HCT116 (cell line): ENCODE measurements around the gene KCNK1.

Experiments used
- CEBPB ChIP-seq: IDR thresholded peaks from 2 replicates; pipeline ENCODE4 v1.6.1; 2012; ENCODE audit warnings: low read depth
- EZH2 ChIP-seq: fragments of 200-600 bp; sonication (generic); IDR thresholded peaks from 2 replicates; pipeline ENCODE4 v1.6.1; 2017; ENCODE audit warnings: antibody characterized with exemption, mixed run types
- JUND ChIP-seq: IDR thresholded peaks from 2 replicates; pipeline ENCODE4 v1.6.1; 2012
- POLR2A ChIP-seq: IDR thresholded peaks from 2 replicates; pipeline ENCODE4 v1.7.0; 2011; ENCODE audit warnings: borderline replicate concordance; ENCODE audit not compliant: insufficient read depth, insufficient read length; ENCODE audit errors: extremely low read depth
- POLR2AphosphoS5 ChIP-seq: IDR thresholded peaks from 2 replicates; pipeline ENCODE4 v1.6.1; 2011; ENCODE audit warnings: mild to moderate bottlenecking, low read depth, low read length, moderate library complexity
- REST ChIP-seq: IDR thresholded peaks from 2 replicates; pipeline ENCODE4 v1.6.1; 2012; ENCODE audit warnings: low read depth
- SIN3A ChIP-seq: IDR thresholded peaks from 2 replicates; pipeline ENCODE4 v1.6.1; 2012; ENCODE audit warnings: low read depth
- SP1 ChIP-seq: IDR thresholded peaks from 2 replicates; pipeline ENCODE4 v1.6.1; 2012; ENCODE audit warnings: low read depth
- ZFX ChIP-seq: fragments of 450-650 bp; IDR thresholded peaks from 2 replicates; pipeline ENCODE4 v1.6.1; 2017
- ZNF274 ChIP-seq: fragments of 200-500 bp; sonication (Bioruptor generic); IDR thresholded peaks from 2 replicates; pipeline ENCODE4 v1.6.1; 2014; ENCODE audit warnings: mild to moderate bottlenecking, low read depth, low read length, inconsistent platforms
- TF ChIP-seq, protein P1 (sequence below), 3 experiments: fragments of 200-600 bp in 1 of 3; sonication (generic) in 1 of 3; IDR thresholded peaks in 2 of 3; conservative IDR thresholded peaks in 1 of 3; 2 replicates each; pipeline ENCODE4 v1.5.1; 2012 to 2017; ENCODE audit warnings: low read depth in 2 of 3, low read length in 2 of 3, antibody characterized with exemption in 1 of 3, borderline replicate concordance in 1 of 3, control low read depth in 1 of 3, mild to moderate bottlenecking in 1 of 3, mixed read lengths in 1 of 3, mixed run types in 1 of 3, moderate library complexity in 1 of 3; ENCODE audit not compliant: insufficient read depth in 1 of 3
- TF ChIP-seq, protein P2 (sequence below): IDR thresholded peaks from 2 replicates; pipeline ENCODE4 v1.6.1; 2011; ENCODE audit warnings: mild to moderate bottlenecking, low read length, moderate library complexity; ENCODE audit not compliant: insufficient replicate concordance; ENCODE audit errors: extremely low read depth
- TF ChIP-seq, protein P3 (sequence below): IDR thresholded peaks from 2 replicates; pipeline ENCODE4 v1.6.1; 2012

- TF ChIP-seq, protein P1, sequence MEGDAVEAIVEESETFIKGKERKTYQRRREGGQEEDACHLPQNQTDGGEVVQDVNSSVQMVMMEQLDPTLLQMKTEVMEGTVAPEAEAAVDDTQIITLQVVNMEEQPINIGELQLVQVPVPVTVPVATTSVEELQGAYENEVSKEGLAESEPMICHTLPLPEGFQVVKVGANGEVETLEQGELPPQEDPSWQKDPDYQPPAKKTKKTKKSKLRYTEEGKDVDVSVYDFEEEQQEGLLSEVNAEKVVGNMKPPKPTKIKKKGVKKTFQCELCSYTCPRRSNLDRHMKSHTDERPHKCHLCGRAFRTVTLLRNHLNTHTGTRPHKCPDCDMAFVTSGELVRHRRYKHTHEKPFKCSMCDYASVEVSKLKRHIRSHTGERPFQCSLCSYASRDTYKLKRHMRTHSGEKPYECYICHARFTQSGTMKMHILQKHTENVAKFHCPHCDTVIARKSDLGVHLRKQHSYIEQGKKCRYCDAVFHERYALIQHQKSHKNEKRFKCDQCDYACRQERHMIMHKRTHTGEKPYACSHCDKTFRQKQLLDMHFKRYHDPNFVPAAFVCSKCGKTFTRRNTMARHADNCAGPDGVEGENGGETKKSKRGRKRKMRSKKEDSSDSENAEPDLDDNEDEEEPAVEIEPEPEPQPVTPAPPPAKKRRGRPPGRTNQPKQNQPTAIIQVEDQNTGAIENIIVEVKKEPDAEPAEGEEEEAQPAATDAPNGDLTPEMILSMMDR (IDR thresholded peaks at IDR 0.05 in 2 of 3, conservative IDR thresholded peaks at IDR 0.05 in 1 of 3; ENCODE audit: borderline replicate concordance in 1 of 3, insufficient read depth in 1 of 3, low read depth in 2 of 3, low read length in 2 of 3): no peak
- no peak for TF ChIP-seq SP1
- no peak for TF ChIP-seq POLR2A
- TF ChIP-seq REST: no peak
- TF ChIP-seq EZH2: no peak
- no peak for TF ChIP-seq ZFX
- TF ChIP-seq POLR2AphosphoS5: no peak
- no peak for TF ChIP-seq CEBPB
- TF ChIP-seq, protein P2, sequence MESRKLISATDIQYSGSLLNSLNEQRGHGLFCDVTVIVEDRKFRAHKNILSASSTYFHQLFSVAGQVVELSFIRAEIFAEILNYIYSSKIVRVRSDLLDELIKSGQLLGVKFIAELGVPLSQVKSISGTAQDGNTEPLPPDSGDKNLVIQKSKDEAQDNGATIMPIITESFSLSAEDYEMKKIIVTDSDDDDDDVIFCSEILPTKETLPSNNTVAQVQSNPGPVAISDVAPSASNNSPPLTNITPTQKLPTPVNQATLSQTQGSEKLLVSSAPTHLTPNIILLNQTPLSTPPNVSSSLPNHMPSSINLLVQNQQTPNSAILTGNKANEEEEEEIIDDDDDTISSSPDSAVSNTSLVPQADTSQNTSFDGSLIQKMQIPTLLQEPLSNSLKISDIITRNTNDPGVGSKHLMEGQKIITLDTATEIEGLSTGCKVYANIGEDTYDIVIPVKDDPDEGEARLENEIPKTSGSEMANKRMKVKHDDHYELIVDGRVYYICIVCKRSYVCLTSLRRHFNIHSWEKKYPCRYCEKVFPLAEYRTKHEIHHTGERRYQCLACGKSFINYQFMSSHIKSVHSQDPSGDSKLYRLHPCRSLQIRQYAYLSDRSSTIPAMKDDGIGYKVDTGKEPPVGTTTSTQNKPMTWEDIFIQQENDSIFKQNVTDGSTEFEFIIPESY: no peak
- TF ChIP-seq, protein P3, sequence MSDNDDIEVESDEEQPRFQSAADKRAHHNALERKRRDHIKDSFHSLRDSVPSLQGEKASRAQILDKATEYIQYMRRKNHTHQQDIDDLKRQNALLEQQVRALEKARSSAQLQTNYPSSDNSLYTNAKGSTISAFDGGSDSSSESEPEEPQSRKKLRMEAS: no peak
- no peak for TF ChIP-seq SIN3A
- no peak for TF ChIP-seq ZNF274
- TF ChIP-seq JUND: no peak
These were observed 10.4 kb upstream of the KCNK1 start for GRCh38 chr1:233603478-233603877.
